Gastrocnemius medialis (tissue), 4 donors: ENCODE measurements around the gene CMTM7.

Experiments used
- POLR2A ChIP-seq, 2 donors: fragments of 450-650 bp; IDR thresholded peaks; one replicate each; pipeline ENCODE4 v1.6.1; 2017; ENCODE audit warnings: antibody characterized with exemption in 2 of 2, mild to moderate bottlenecking in 2 of 2, moderate library complexity in 2 of 2
- TF ChIP-seq, protein P1 (sequence below), 5 experiments: fragments of 450-650 bp in 3 of 5; fragments of 200-600 bp in 2 of 5; sonication (generic) in 2 of 5; IDR thresholded peaks in 4 of 5; conservative IDR thresholded peaks in 1 of 5; 1 replicate in 4 of 5; 2 replicates in 1 of 5; pipeline ENCODE4 v1.5.1; 2016 to 2019; ENCODE audit warnings: antibody characterized with exemption in 5 of 5, mild to moderate bottlenecking in 3 of 5, moderate library complexity in 3 of 5

DNA sequence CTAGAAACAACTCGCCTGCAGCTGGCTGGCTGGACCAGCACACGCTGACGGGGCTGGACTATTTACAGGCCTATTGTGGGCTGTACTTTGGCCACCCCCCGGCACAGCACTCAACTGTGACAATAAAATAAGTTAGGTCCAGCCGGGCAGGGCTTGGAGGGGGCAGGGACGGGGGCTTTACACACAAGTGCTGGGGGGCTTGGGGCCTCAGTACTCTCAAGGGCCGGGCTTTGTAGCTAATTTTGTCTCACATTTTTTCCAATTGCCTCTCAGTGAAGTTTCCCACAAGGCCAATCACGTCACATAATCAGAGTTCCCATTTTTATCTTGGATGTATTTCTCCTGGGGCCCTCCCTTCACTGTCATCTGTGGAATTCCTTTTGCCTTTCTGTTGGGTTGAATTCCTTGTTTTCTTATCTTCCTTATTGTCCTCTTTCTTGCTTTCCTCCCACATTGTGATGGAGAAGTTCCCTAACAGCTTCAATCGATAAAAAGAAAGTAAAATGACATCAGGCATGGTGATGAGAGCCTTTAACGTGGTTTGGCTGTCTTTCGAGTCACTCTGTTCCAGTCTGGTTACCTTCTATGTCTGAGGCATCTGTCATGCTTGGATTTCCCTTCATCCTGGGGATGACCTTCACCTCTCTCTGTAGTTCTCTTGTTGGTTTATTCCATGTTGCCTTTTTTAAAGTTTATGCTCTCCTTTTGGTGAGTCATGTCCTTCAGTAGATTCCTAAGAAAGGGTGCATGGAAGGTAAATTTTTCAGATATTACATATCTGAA, 44.1 kb upstream of the CMTM7 start:
- no peak for TF ChIP-seq POLR2A (IDR thresholded peaks at IDR 0.05)
- TF ChIP-seq, protein P1, sequence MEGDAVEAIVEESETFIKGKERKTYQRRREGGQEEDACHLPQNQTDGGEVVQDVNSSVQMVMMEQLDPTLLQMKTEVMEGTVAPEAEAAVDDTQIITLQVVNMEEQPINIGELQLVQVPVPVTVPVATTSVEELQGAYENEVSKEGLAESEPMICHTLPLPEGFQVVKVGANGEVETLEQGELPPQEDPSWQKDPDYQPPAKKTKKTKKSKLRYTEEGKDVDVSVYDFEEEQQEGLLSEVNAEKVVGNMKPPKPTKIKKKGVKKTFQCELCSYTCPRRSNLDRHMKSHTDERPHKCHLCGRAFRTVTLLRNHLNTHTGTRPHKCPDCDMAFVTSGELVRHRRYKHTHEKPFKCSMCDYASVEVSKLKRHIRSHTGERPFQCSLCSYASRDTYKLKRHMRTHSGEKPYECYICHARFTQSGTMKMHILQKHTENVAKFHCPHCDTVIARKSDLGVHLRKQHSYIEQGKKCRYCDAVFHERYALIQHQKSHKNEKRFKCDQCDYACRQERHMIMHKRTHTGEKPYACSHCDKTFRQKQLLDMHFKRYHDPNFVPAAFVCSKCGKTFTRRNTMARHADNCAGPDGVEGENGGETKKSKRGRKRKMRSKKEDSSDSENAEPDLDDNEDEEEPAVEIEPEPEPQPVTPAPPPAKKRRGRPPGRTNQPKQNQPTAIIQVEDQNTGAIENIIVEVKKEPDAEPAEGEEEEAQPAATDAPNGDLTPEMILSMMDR (IDR thresholded peaks at IDR 0.05 in 4 of 5, conservative IDR thresholded peaks at IDR 0.05 in 1 of 5) = no peak
